Activated naive CD4-positive, alpha-beta T cell (primary cell): Measurements from ENCODE around the gene PHLDA2.

ENCODE experiments used
- DNase-seq, 4 experiments: peaks; one replicate each; lab custom pipeline; 2025; lab: John Stamatoyannopoulos, UW

Gene PHLDA2, protein sequence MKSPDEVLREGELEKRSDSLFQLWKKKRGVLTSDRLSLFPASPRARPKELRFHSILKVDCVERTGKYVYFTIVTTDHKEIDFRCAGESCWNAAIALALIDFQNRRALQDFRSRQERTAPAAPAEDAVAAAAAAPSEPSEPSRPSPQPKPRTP

DNA sequence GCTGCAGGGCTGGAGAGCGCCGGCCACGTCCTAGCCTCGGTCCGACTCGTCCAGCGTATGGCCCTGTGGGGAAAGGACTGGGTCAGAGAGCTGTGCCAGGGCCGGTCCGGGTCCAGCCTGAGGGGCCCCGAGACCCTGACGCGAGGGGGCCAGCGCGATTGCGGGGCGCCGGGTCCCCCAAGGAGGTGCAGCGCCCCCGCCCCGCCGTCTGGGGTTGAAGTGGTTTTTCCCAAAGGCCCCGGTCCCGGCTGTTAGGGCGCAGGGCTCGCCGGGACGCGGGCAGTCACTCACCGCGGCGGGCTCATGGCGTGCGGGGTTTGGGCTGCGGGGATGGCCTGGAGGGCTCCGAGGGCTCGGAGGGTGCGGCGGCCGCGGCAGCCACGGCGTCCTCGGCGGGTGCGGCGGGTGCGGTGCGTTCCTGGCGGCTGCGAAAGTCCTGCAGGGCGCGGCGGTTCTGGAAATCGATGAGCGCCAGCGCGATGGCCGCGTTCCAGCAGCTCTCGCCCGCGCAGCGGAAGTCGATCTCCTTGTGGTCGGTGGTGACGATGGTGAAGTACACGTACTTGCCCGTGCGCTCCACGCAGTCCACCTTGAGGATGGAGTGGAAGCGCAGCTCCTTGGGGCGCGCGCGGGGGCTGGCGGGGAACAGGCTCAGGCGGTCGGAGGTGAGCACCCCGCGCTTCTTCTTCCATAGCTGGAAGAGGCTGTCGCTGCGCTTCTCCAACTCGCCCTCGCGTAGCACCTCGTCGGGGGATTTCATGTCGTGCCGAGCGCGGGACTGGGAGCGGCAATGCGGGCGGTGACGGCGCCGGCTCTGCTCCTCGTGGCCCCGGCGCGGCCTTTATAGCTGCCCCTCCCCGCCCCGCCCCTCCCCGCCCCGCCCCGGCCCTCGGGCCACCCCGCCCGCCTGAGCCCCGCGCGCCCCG, at the start of gene PHLDA2:
Gene PHLDA2 (minus strand): TSS at position 816 of the 926 bp plus-strand sequence. CDS start 56 bp downstream, at position 760.
- DNase-seq: peak in 1 of 4 experiments; percentile 26

DNA sequence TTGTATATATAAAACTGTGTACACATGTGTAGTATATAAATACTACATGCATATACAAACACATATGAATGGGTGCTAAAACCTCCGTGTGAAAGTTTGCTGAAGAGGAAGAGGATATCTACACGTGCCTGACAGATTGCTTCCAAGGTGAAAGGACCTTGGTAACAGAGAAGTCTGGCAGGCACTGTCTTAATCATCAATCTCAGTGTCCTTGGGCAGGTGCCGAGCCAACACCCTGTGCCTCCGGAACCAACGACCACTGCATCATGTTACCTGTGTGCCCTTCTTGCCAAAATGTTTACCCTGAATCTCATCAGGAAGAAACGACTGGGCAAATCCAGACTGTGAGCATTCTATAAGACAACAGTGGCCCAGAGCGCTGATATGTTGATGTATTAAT, 47.9 kb upstream of the PHLDA2 start:
- DNase-seq: no peak

DNA sequence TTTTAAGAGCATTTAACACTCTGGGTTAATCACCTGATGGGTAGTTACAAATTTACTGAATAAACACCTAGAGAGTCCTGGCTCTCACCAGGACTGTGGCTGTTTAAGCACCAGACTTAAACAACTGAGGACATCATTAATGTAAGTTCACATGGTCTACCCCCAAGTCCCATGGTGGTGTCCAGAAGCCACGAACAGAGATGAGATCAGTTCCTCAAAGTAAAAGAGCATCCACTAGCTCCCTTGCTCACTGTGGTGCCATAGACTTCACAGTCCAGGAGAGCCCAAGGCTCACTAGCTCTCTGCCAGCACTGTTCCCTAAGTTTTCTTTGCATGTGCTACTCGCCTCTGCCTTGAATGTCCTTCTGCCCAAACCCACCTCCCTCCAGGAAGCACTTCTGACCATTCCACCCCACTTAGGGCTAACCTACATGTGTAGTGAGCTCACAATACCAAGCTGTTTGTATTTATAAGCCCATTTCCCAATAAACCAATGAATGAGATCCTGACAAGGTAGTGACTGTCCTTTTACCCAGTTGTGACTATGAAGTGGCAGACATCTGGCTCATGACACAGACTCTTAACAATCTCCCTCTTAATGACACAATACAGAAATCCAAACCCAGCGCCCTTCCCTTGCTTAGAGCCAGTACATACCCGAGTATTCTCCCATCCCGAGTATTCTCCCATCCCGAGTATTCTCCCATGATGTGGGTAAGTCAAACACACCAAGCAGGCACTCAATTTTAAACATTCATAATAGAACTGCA, 47.3 kb upstream of the PHLDA2 start:
- no peak for DNase-seq

DNA sequence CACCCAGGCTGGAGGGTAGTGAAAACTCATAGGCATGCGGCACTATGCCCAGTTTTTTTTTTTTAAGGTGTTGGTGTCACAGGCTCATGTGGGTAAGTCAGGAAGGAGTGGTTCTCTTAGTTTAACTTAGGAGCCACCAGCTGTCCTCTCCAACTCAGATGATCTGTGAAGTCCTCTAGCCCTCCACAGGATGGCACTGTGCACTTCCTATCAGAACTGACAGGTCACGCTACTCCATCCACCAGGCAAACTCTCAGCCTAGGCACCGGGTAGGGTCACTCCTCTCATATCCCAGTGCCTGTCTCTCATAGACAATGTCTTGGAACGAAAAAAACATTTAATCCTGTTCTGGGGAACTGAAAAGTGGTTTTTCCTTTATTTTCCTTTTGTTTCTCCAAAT, 46.4 kb upstream of the PHLDA2 start:
- peak in 1 of 4 experiments; percentile 22 for DNase-seq

DNA sequence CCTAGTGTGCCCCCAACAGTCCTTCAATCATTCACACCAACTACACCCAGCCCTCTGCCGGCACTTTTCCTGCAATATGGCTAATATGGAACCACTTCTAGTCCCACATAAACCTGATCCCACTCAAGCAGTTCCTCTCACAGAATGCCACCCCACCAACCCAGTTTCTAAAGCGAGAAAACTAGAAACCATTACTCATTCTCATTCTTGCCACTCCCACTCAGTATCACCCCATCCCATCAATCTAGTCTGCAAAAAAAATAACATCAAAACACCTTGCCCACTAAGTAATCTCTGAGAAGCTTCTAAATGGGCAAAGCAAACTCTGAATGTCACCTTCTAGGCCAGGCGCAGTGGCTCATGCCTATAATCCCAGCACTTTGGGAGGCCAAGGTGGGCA, 45.1 kb upstream of the PHLDA2 start:
- no peak for DNase-seq

DNA sequence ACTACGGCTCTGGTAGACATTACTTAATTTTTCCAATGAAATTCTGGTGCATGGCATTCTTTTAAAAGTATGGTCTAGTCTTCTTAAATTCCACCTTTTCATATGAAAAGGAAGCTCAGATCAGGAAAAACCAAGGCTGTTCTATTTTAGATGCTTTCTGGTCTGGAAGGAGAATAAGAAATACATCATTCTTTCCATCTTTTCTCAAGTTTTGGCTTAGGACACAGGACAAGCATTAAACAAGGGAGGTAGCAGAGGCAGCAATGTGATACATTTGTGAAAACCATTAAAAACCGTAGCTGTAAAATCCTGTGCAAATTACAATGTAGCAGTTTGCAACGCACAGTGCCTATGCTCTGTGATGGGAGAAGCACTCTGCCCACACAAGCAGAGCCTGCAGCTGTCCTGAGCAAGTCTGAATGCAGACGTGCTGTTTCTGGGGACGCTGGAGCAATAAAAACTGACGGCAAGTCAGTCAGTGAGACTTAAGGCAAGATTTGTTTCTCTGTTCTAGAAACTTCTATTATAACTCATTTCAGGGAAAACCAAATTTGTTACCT, 39.2 kb upstream of the PHLDA2 start:
- DNase-seq: no peak

DNA sequence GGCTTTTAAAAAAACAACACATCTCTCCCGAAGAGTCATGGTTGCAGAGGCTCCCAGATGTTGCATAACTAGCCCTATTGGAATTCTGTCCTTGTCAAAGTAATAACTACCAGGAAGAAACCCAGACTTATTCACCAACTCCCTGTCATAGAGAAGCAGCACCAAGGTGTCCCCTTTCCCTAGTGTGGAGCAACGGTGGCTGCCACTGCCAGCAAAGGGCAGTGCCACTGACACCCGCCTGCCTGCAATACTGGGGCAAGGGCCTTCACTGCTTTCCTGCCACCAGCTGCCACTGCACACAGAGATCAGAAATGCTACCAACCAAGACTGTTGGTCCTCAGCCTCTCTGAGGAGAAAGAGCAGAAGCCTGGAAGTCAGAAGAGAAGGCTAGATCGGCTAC, 35.6 kb upstream of the PHLDA2 start:
- no peak for DNase-seq

DNA sequence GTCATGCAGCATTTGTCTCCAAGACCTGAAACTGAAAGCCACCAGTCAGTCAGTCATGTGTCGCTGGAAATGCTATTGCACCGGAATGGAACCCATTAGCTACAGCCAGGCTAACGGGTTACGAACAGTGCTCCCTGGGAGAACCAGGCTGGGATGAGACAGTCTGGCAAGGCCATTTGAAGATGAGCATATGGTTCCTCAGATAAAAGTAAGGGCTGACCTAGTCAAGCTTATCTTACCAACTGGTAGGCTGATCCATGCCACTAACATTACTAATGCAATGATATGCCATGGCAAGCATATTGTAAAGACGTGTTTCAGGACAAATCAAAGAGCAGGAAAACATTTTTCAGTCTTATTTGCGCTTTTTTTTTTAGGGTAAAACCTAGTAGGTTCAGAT, 34.5 kb upstream of the PHLDA2 start:
- DNase-seq: no peak

DNA sequence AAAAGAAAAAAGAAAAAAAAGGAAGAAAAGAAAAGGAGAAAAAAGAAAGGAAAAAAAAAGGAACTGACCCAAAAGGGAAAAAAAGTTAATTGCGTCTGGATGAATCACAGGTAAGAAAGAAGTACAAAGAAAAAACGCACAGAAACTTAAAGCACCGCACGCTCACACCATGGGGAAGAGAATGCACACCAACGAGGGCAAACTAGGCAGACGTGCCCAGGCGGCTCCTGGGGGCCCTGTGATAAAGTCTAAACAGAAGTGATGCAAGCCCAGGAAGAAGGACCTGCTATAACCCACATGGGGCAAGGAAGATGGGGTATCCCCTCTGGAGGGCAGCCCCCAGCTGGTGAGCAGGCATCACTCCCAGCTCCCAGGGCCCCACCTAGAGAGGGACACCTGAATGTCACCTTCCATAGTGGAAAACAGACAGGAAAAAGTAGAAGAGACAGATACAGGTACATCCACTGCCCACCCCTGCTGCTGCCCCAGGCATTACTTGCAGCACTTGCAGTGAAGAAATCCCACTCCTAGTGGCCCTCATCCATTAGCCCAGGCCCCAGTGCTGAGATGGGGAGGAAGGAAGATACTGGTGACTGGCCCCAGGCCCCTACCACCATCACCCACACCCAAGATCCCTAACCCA, 34.0 kb upstream of the PHLDA2 start:
- no peak for DNase-seq

DNA sequence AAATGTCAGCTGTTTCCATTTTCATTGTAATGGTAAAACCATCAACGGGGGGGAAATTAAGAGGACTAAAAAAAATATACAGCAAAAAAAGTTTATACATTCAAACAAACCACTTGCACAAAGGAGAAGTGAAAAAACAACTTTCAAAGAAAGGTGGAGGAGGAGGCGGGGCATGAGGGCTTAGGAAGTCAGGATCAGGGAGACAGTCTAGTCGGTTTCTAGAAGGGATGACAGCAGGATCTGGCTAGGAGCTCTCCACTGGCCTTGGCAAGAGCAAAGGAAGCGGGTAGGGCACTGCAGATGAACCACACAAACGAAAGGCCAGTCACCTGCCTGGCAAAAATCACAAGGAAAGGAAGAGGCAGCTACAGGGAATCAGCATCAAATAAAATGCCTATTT, 31.9 kb upstream of the PHLDA2 start:
- DNase-seq: no peak

DNA sequence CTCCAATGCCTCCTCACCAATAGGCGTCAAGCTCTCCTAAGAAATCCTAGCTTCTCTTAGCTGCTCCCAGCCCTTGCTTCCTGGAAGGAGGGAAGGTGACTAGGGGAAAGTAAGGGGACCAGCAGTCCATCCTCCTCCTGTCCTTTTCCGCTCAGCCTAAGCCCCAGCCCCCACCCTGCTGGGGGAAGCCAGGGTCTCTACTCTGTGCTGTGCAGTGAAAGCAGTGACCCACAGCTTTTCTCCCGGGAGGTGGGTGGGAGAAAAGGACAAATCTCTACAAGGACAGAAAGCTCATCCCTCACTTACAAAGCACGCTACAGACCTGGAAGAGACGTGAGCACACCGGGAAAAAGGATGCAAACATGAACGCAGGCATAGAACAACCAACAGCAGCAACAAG, 30.9 kb upstream of the PHLDA2 start:
- no peak for DNase-seq

DNA sequence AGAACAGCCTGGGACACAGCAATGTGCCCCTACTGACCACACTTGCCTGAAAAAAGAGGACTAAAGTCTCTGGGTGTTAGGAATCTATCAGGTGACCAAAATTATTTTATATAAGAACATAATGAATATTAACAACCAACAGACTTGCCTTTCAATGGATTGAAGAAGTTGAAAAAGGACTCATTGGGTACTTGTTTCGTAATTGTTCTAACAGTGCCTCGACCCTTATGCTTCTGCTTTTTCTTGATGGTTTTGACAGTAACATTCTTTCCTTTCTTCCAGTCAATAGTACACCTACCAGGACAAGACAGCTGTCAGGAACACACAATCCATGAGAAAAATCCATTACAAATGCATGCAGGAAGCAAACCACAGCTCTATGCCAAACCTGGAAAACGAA, 29.0 kb upstream of the PHLDA2 start:
- no peak for DNase-seq

DNA sequence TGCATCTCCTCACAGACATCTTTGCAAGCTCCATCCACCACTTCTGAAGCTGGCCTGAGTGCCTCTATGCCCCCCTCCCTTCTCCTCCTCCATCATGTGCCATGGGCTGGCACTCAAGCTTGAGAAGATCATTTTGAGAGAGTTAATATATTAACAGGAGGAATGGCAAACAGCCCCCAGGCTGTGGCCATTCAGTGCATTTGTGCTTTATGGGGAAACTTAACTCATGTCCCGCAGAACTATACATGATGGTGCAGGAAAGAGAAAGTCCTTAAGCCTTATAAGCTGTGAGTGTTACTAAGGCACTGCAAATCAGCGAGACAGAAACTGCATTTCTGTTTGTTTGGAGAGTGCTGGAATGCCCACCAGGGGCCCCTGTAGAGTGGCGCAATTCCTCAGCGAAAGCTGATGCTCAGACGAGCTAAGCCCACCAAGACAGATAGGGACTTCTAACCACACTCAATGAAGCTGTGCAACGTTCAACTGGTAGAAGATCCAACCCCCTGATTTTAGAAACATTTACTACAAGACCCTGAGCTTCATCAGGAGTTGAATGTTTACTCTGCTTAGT, 26.8 kb upstream of the PHLDA2 start:
- no peak for DNase-seq

DNA sequence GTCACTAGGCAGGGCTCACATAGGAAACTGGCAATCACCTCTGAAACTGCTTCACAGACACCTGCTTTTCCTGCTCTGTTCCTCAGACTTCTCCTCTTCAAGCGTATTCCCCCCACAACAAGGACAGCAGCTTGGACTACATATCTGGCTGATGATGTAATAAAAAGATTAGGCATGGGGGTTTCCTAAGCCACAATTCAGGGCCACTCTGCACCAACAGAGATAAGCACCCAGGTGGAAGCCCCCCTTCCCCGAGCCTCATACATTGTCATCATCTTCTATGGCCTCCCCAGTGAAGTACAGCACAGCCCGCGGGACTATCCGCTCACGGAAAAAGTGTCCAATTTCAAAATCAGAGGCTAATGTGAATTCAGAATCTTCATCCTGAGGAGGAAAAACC, 25.0 kb upstream of the PHLDA2 start:
- no peak for DNase-seq

DNA sequence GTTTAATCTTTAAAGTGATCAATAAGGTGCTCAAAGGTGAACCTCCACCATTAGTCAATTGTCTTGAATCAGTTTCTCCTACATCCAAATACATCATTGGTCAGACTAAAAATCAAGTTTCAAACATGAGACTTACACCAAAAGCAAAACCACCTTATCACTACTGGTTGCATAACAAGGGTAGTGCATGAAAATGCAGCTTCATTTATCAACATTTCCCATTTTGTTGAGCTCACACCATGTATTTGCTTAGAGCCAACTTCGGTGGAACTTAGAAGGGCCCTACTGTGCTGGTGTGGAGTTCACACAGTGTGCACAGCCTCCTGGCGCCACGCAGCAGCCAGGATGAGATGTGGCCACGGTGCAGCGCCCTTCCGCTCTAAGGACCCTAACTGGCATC, 23.1 kb upstream of the PHLDA2 start:
- no peak for DNase-seq

DNA sequence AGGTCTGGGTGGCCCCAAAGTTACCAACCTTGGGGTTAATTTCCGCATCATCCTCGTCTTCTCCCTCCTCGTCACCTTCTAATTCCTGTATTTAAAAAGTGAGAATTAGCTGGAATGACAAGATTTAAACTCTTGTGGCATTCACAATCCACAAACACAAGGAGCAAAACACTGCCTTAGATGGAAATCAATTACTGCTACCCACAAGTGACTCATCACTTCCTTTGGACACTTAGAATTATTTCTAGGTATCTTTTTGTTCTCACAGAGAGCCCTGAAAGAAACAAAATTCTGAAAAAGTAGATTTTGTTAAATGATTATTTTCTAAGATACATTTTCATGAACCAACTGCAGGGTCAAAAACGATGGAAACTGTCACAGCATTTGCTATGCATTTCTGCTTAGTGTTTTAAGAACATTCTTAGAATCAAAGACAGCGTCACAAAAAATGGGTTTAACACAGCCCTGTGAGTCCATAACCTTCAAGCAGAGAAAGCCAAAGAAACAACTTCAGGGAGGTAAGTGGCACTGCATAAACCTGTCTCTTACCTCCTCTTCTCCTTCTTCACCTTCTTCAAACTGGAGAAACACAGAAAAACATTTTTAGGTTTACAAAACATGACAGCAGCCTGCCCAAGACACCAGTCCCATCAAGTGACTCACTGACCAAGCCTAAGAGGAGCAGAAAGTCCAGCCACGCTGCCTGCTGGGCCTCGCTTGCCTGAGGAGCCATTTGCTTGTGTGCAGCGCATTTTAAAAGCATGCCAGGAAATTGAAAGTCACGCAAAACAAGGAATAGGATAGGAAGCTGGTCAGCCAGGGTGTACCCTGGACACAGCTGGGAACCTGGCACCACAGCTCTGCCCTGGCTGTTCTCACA, 22.3 kb upstream of the PHLDA2 start:
- DNase-seq: no peak

DNA sequence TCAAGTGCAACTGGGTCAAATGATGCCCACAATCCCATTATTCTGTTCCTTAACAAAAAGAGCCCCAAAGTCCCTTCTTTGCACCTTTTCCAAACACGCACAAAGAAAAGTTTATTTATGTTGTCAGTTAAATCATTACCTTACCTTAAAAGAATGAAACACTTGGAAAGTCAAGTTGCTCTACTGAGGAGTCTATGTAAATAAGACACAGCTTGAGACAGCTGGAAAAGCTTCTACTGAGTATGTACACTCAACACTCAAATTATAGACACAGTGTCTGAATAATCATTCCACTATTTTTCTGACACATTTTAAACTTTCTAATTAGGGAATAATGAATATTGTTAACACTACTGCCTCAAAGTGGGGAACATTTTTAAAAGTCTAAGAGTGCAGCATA, 21.6 kb upstream of the PHLDA2 start:
- DNase-seq: no peak

DNA sequence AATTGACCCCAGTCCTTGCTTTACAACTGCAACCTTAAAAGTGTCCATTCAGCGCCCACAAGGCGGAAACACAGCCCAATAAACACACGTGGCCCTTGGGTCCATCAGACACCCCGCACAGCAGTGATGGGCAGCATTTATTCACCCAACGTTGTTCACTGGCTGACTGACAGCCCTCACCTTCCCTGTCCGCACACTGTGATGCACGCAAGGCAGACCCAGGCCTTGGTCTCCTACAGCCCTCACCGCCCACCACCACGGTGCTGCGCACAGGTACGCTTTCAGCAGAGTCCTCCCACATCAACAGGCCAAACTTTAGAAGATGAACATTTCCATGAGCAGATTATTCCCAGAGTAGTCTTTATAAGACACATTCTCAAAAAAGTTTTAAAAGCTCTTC, 20.7 kb upstream of the PHLDA2 start:
- no peak for DNase-seq

DNA sequence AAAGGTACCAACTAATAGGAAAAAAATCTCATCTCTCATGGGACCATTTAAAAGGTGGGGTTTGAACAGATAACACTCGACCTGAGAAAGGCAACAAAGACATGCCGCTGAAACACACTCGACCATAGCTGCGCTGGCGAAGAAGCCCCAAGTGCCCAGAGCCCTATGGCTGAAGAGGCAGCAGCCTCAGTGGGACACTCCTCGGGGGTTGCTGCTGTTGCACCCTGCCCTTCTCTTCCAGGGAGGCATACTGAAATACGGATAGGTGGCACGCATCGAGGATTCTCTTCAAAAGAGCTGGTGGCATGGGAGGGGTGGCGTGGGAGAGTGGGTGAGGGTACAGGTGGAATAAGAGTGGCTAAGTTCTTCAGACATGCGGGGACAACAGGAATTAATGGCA, 18.5 kb upstream of the PHLDA2 start:
- DNase-seq: no peak

DNA sequence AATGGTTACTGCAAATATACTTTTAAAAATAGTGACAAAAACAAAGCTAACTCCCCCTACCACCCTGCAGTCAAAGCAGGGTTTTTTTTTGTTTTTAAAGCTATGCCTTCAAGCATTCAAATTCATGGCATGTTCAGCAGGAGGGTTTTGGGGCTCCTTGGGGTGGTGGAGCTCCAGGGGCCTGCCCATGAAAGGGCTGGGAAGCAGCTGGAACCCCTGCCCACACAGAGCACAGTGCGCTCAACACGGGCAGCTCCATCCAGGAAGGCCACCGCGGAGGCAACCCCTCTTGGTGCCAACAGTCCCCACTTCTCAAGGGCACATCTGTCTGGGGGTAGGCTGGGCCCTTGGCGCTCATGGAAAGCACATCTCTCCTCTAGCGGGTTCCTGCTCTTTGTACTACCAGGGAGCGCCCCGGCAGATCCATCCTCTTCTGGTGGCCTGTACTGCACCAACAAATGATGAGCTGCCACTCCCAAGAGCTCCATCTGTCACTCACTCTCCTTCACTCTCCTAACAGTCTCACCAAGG, 16.6 kb upstream of the PHLDA2 start:
- DNase-seq: no peak
